Chondrocyte (in vitro differentiated cells): ENCODE data around the gene HSD17B14. TPM values are rescaled to one million over a fixed set of nuclear protein-coding genes. Genes with fewer than 3 reads are reported as not detected.
"Not testable (repeated sequence)": the region's sequence is repeated elsewhere in the genome, so short reads cannot be mapped to it uniquely, and the experiment has no call there.

ENCODE experiments used
- DNase-seq: peaks from one replicate; pipeline ENCODE4 v3.0.0; 2021; ENCODE audit warnings: mixed read lengths, low spot score
- H3K27ac Mint-ChIP-seq: one replicate; pipeline ENCODE4 v1.8.0; 2021; ENCODE audit warnings: mild to moderate bottlenecking, moderate library complexity, mixed read lengths; ENCODE audit not compliant: unreplicated experiment
- H3K27me3 Mint-ChIP-seq: 2 replicates; pipeline ENCODE4 v1.8.0; 2021; ENCODE audit warnings: low read depth, mixed read lengths
- H3K36me3 Mint-ChIP-seq: 2 replicates; pipeline ENCODE4 v1.8.0; 2021; ENCODE audit warnings: low read depth, mixed read lengths
- H3K4me1 Mint-ChIP-seq: 2 replicates; pipeline ENCODE4 v1.8.0; 2021; ENCODE audit warnings: low read depth, mild to moderate bottlenecking, mixed read lengths
- H3K4me3 Mint-ChIP-seq: one replicate; pipeline ENCODE4 v1.8.0; 2021; ENCODE audit warnings: mild to moderate bottlenecking, moderate library complexity, mixed read lengths; ENCODE audit not compliant: unreplicated experiment
- H3K9me3 Mint-ChIP-seq: 2 replicates; pipeline ENCODE4 v1.8.0; 2021; ENCODE audit warnings: low read depth, mixed read lengths
- CTCF ChIP-seq: fragments of 200-600 bp; sonication (generic); IDR thresholded peaks from 2 replicates; pipeline ENCODE4 v1.5.0; 2021; ENCODE audit warnings: antibody characterized with exemption, mild to moderate bottlenecking, moderate library complexity
- total RNA-seq: library from RNA; stranded (reverse); gene quantifications from 3 replicates; pipeline ENCODE4 v1.2.1, GENCODE V29; 2021

Gene HSD17B14
- total RNA-seq, 1 donor from 2014 or later, result 13.6 TPM

DNA sequence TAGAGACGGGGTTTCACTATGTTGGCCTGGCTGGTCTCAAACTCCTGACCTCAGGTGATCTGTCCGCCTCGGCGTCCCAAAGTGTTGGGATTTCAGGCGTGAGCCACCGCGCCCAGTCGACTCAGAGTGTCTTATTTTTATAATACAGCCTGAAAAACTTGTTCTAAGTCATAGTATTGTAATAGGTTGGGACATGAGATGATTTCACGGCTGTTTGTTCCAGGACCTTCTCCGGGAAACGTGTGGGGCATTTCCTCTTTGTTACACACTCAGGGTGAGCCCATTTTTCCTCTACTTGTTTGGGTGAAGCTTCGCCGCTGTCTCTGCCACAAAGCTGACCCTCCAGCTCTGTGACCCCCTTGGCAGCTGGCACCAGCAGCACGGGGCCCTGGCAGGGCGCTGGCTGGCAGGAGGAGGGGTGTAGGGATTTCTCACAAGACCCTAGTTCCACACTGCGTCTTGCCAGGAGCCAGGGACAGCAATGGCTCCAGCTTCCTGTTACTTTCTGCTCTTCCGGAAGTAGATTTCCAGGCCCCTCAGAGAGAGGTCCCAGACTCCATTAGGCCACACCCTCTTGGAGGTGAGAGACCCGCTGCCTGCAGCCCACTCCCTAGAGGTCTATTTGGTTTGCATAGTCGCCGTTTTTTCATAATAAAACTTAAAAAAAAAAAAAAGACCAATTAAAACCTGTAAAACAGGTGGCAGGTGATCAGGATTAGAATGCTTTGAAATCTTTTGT, 65.4 kb downstream of the HSD17B14 start:
- H3K27me3 Mint-ChIP-seq, result peaks cover 3% of the 10 kb centered on the region
- H3K4me3 Mint-ChIP-seq, result no peak overlapping the region

GRCh38 chr19:48770266-48770665, 66.0 kb downstream of the HSD17B14 start:
- peaks cover 2% of the 10 kb centered on the region for H3K9me3 Mint-ChIP-seq
- no peak overlapping the region for H3K4me3 Mint-ChIP-seq
- peak overlapping the region; percentile 94 for H3K27ac Mint-ChIP-seq
- DNase-seq, result no peak
- TF ChIP-seq CTCF, result no peak
- peaks cover 22% of the 10 kb centered on the region for H3K4me1 Mint-ChIP-seq
- peaks cover 8% of the 10 kb centered on the region for H3K27me3 Mint-ChIP-seq
- no peaks in the 10 kb centered on the region for H3K36me3 Mint-ChIP-seq

More for the DNA sequence above, 65.4 kb downstream of the HSD17B14 start:
- no peak for TF ChIP-seq CTCF
- Mint-ChIP-seq H3K36me3 (no peaks in the 10 kb centered on the region), H3K4me1 (peaks cover 22% of the 10 kb centered on the region), H3K27ac (peak overlapping the region; percentile 94), H3K9me3 (peaks cover 2% of the 10 kb centered on the region)
- no peak for DNase-seq

- Mint-ChIP-seq H3K4me3 (no peak overlapping the region), H3K9me3 (peaks cover 2% of the 10 kb centered on the region), H3K36me3 (no peaks in the 10 kb centered on the region), H3K4me1 (peaks cover 22% of the 10 kb centered on the region), H3K27me3 (peaks cover 8% of the 10 kb centered on the region), H3K27ac (peak overlapping the region; percentile 94)
- DNase-seq, result no peak
- TF ChIP-seq CTCF, result no peak
Observed at GRCh38 chr19:48768994-48769713, 67.1 kb downstream of the HSD17B14 start.

DNA sequence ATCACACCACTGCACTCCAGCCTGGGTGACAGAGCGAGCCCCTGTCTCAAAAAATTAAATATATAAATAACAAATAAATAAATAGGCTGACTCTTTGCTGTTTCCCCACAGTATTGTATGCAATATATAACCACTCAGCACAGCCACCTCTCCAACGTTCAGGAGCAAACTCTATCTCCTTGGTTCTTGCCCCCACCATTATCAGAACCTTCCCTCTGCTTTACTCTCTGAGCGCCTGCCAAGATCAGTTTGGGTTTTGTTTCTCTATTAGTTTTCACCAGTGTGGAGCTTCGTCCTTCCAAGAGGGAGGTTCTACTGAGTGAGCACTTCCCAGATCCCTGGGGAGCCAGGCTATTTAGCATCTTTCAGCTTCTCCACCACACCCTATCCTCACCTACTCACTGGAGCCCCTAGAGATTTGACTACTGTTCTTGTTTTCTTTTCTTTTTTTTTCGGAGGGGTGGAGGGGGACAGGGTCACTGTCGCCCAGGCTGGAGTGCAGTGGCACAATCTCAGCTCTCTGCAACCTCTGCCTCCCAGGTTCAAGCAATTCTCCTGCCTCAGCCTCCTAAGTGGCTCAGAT, 68.0 kb downstream of the HSD17B14 start:
- H3K27me3 Mint-ChIP-seq, H3K9me3 Mint-ChIP-seq, H3K27ac Mint-ChIP-seq, H3K36me3 Mint-ChIP-seq, DNase-seq, H3K4me3 Mint-ChIP-seq: not testable (repeated sequence)
- H3K4me1 Mint-ChIP-seq, result peaks cover 22% of the 10 kb centered on the region

- H3K4me3 Mint-ChIP-seq, result not testable (repeated sequence)
- peaks cover 16% of the 10 kb centered on the region for H3K4me1 Mint-ChIP-seq
Observed at GRCh38 chr19:48765816-48766215, 70.5 kb downstream of the HSD17B14 start.

More at GRCh38 chr19:48765816-48766215, 70.5 kb downstream of the HSD17B14 start:
- DNase-seq, H3K36me3 Mint-ChIP-seq, H3K9me3 Mint-ChIP-seq, H3K27ac Mint-ChIP-seq: not testable (repeated sequence)
- peaks cover 27% of the 10 kb centered on the region for H3K27me3 Mint-ChIP-seq

Other genes starting within 250 kb of the HSD17B14 start
- not detected in 3 replicates for gene SPACA4, start 229.7 kb downstream of the HSD17B14 start, total RNA-seq
- 0.38 to 0.77 TPM (median 0.67 TPM) in 3 replicates for gene FAM83E, start 221.4 kb downstream of the HSD17B14 start, total RNA-seq
- 727 to 753 TPM (median 751 TPM) in 3 replicates for gene RPL18, start 217.3 kb downstream of the HSD17B14 start, total RNA-seq
- gene SPHK2, start 217.0 kb downstream of the HSD17B14 start, total RNA-seq, result 18.6 to 26.5 TPM (median 20.7 TPM) in 3 replicates
- gene DBP, start 199.1 kb downstream of the HSD17B14 start, total RNA-seq, result 2.1 to 6.2 TPM (median 3.9 TPM) in 3 replicates
- gene CA11, start 190.3 kb downstream of the HSD17B14 start, total RNA-seq, result 8.1 to 14.1 TPM (median 9.1 TPM) in 3 replicates
- 0.97 to 1.1 TPM (median 1.1 TPM) in 3 replicates for gene NTN5, start 163.5 kb downstream of the HSD17B14 start, total RNA-seq
- not detected in 3 replicates for gene FUT2, start 140.5 kb downstream of the HSD17B14 start, total RNA-seq
- 1.6 to 2.9 TPM (median 1.7 TPM) in 3 replicates for gene MAMSTR, start 116.8 kb downstream of the HSD17B14 start, total RNA-seq
- 0.31 to 1.00 TPM (median 0.62 TPM) in 3 replicates for gene RASIP1, start 95.9 kb downstream of the HSD17B14 start, total RNA-seq
- not detected in 3 replicates for gene IZUMO1, start 89.6 kb downstream of the HSD17B14 start, total RNA-seq
- gene FUT1, start 83.8 kb downstream of the HSD17B14 start, total RNA-seq, result 0.44 to 0.52 TPM in 2 of 3 replicates, not detected in the other
- not detected in 3 replicates for gene FGF21, start 81.0 kb downstream of the HSD17B14 start, total RNA-seq
- gene BCAT2, start 25.5 kb downstream of the HSD17B14 start, total RNA-seq, result 30.9 to 42.2 TPM (median 41.4 TPM) in 3 replicates
- 16.8 to 34.3 TPM (median 19.6 TPM) in 3 replicates for gene PLEKHA4, start 32.1 kb upstream of the HSD17B14 start, total RNA-seq
- 42.1 to 106 TPM (median 104 TPM) in 3 replicates for gene PPP1R15A, start 35.9 kb upstream of the HSD17B14 start, total RNA-seq
- gene TULP2, start 62.3 kb upstream of the HSD17B14 start, total RNA-seq, result not detected in 3 replicates
- gene NUCB1, start 63.8 kb upstream of the HSD17B14 start, total RNA-seq, result 209 to 277 TPM (median 215 TPM) in 3 replicates
- not detected in 3 replicates for gene DHDH, start 97.2 kb upstream of the HSD17B14 start, total RNA-seq
- gene BAX, start 118.4 kb upstream of the HSD17B14 start, total RNA-seq, result 161 to 167 TPM (median 165 TPM) in 3 replicates
- gene FTL, start 128.8 kb upstream of the HSD17B14 start, total RNA-seq, result 1,722 to 4,533 TPM (median 1,892 TPM) in 3 replicates
- gene GYS1, start 156.8 kb upstream of the HSD17B14 start, total RNA-seq, result 43.4 to 51.1 TPM (median 49.1 TPM) in 3 replicates
- gene RUVBL2, start 157.4 kb upstream of the HSD17B14 start, total RNA-seq, result 45.3 to 72.5 TPM (median 47.7 TPM) in 3 replicates
- gene LHB, start 180.6 kb upstream of the HSD17B14 start, total RNA-seq, result not detected in 3 replicates
- not detected in 3 replicates for gene CGB3, start 187.8 kb upstream of the HSD17B14 start, total RNA-seq
- gene CGB2, start 195.4 kb upstream of the HSD17B14 start, total RNA-seq, result 0.56 TPM in 1 of 3 replicates, not detected in the others
- 0.92 TPM in 1 of 3 replicates, not detected in the others for gene CGB1, start 200.4 kb upstream of the HSD17B14 start, total RNA-seq
- 1.6 TPM in 1 of 3 replicates, not detected in the others for gene CGB5, start 207.4 kb upstream of the HSD17B14 start, total RNA-seq
- 1.7 to 3.1 TPM (median 2.4 TPM) in 3 replicates for gene CGB8, start 212.6 kb upstream of the HSD17B14 start, total RNA-seq
- gene CGB7, start 221.3 kb upstream of the HSD17B14 start, total RNA-seq, result 0.52 to 0.85 TPM in 2 of 3 replicates, not detected in the other
- 1.1 to 1.6 TPM in 2 of 3 replicates, not detected in the other for gene NTF4, start 228.3 kb upstream of the HSD17B14 start, total RNA-seq
- gene KCNA7, start 236.2 kb upstream of the HSD17B14 start, total RNA-seq, result 0.12 TPM in 1 of 3 replicates, not detected in the others
- gene SNRNP70, start 249.0 kb upstream of the HSD17B14 start, total RNA-seq, result 151 to 218 TPM (median 163 TPM) in 3 replicates